HL-60 (cell line): ENCODE data around the gene CASTOR1.

Experiments used
- DNase-seq, 2 experiments: peaks; one replicate each; pipeline ENCODE4 v3.0.0-alpha.2; 2010 to 2020; ENCODE audit warnings: low read depth in 1 of 2, low spot score in 1 of 2
- H3K27ac ChIP-seq: fragments of 250-450 bp; sonication (Bioruptor Pico); replicated peaks from 2 replicates; pipeline ENCODE4 v1.5.1; 2020; ENCODE audit warnings: mild to moderate bottlenecking, moderate library complexity
- H3K27me3 ChIP-seq: fragments of 250-450 bp; sonication (Bioruptor Pico); 2 replicates; pipeline ENCODE4 v1.5.1; 2021; ENCODE audit warnings: mild to moderate bottlenecking, moderate library complexity; ENCODE audit not compliant: insufficient read depth, poor library complexity, severe bottlenecking
- H3K4me3 ChIP-seq: replicated peaks from 2 replicates; pipeline ENCODE4 v1.5.1; 2011; ENCODE audit warnings: mild to moderate bottlenecking, control low read depth, low read length; ENCODE audit not compliant: insufficient read depth
- GABPA ChIP-seq: IDR thresholded peaks from 2 replicates; pipeline ENCODE4 v1.6.1; 2012; ENCODE audit warnings: low read depth
- POLR2AphosphoS5 ChIP-seq: IDR thresholded peaks from 2 replicates; pipeline ENCODE4 v1.6.1; 2012; ENCODE audit warnings: low read depth
- REST ChIP-seq: IDR thresholded peaks from 2 replicates; pipeline ENCODE4 v1.6.1; 2012; ENCODE audit warnings: low read depth; ENCODE audit not compliant: insufficient replicate concordance
- SPI1 ChIP-seq: IDR thresholded peaks from 2 replicates; pipeline ENCODE4 v1.6.1; 2012; ENCODE audit warnings: low read depth, mild to moderate bottlenecking, borderline replicate concordance
- TF ChIP-seq, protein P1 (sequence below): IDR thresholded peaks from one replicate; pipeline ENCODE4 v1.5.1; 2011; ENCODE audit warnings: low read length, control low read depth, inconsistent platforms; ENCODE audit not compliant: insufficient read depth

Gene CASTOR1

DNA sequence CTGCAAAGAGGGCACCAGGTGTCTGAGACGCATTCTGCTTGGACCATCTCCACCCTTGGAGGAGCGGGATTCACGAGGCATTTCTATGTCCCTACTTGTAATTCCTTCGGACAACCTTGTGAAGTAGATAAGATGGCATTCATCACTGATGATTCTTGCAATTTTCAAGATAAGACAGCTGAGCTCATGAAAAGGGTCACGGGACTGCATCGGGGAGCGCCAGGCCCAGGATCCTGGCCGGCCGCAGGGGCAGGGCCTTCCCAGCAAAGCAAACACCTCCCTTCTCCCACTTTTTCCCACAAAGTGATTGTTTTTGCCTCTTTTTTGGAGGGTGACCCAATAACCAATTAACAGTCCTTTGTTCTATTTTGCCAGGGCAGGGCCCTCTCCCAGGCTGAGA lies 51.2 kb downstream of the CASTOR1 start:
- no peak overlapping the region for H3K4me3 ChIP-seq
- no peak for TF ChIP-seq SPI1
- no peak for TF ChIP-seq REST
- TF ChIP-seq POLR2AphosphoS5 = no peak
- TF ChIP-seq, protein P1, sequence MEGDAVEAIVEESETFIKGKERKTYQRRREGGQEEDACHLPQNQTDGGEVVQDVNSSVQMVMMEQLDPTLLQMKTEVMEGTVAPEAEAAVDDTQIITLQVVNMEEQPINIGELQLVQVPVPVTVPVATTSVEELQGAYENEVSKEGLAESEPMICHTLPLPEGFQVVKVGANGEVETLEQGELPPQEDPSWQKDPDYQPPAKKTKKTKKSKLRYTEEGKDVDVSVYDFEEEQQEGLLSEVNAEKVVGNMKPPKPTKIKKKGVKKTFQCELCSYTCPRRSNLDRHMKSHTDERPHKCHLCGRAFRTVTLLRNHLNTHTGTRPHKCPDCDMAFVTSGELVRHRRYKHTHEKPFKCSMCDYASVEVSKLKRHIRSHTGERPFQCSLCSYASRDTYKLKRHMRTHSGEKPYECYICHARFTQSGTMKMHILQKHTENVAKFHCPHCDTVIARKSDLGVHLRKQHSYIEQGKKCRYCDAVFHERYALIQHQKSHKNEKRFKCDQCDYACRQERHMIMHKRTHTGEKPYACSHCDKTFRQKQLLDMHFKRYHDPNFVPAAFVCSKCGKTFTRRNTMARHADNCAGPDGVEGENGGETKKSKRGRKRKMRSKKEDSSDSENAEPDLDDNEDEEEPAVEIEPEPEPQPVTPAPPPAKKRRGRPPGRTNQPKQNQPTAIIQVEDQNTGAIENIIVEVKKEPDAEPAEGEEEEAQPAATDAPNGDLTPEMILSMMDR = no peak
- no peak for TF ChIP-seq GABPA
- H3K27ac ChIP-seq = no peak overlapping the region
- H3K27me3 ChIP-seq = no peaks in the 10 kb centered on the region
- DNase-seq = no peak

DNA sequence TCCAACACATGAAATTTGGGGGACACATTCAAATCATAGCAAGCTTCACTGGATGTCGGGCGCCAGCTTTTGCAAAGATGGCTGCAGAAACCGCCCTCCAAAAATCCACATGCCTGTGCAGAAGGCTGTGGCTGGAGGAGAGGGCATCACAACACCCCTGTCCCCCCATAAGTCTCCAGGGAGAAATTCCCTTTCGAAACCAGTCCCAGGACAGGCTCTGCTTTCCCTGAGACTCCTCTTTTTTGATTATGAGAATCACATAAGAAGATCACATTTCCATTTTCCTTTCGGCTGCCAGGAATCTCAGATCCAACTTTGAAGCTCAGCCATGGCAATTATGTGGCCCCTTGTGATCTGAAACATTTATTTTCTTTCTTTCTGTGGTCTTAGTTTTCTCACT lies 52.4 kb downstream of the CASTOR1 start:
- H3K27ac ChIP-seq = no peak overlapping the region
- H3K4me3 ChIP-seq = no peak overlapping the region
- DNase-seq = no peak
- TF ChIP-seq, protein P1 = no peak
- no peak for TF ChIP-seq GABPA
- peaks cover 5% of the 10 kb centered on the region for H3K27me3 ChIP-seq

DNA sequence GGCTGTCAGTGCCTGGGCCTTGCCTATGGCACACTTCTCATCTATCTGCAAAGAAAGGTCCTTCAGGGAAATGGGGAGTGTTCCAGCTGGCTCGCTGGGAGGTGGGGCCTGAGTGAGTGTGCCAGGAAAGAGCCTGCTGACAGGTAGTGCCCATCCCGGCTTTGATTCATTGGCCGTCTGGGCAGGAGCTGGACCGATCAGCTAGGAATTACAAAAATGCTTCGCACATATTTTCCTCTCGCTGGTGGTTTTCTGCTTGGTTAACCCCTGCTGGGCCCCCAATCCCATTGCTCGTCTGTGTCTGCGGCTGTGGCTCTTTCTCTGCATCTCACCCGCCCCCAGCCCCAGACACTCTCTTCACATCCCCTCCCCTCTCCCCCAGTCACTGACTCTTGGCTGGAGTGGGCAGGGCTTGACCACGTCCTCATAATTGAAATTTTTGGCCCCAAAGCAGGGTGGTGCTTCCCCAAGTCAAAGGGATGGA lies 53.6 kb downstream of the CASTOR1 start:
- H3K27me3 ChIP-seq = peaks cover 5% of the 10 kb centered on the region
- TF ChIP-seq POLR2AphosphoS5 (no peak), GABPA (no peak), REST (no peak), SPI1 (no peak)
- TF ChIP-seq, protein P1 = no peak

More for the DNA sequence above, 53.6 kb downstream of the CASTOR1 start:
- Histone ChIP-seq H3K4me3 (no peak overlapping the region), H3K27ac (no peak overlapping the region)
- no peak for DNase-seq
